Right lobe of liver (tissue), 6 donors: ENCODE measurements around the gene TMEM38B. TPM values are rescaled to one million over a fixed set of nuclear protein-coding genes. Genes with fewer than 3 reads are reported as not detected.
"Not testable (repeated sequence)": the region's sequence is repeated elsewhere in the genome, so short reads cannot be mapped to it uniquely, and the experiment has no call there.

ENCODE experiments used
- ATAC-seq, 4 donors: fragments of 200-7000 bp; cut with Tn5 transposase; one replicate each; pipeline ENCODE4 v1.9.1; 2020; ENCODE audit warnings: mild to moderate bottlenecking in 4 of 4, moderate library complexity in 4 of 4
- DNase-seq, 3 donors: peaks; one replicate each; pipeline ENCODE4 v3.0.0-alpha.2; 2020
- H3K27ac ChIP-seq, 3 donors: fragments of 200-600 bp; one replicate each; pipeline ENCODE4 v1.8.0; 2022
- H3K27me3 ChIP-seq, 2 donors: fragments of 200-600 bp; one replicate each; pipeline ENCODE4 v1.8.0; 2022
- H3K36me3 ChIP-seq, 4 donors: fragments of 200-600 bp; sonication (generic) in 1 of 4; one replicate each; pipeline versions ENCODE4 v1.5.1 to v1.8.0; 2017 to 2022; ENCODE audit warnings: control low read depth in 1 of 4
- H3K4me1 ChIP-seq, 4 donors: fragments of 200-600 bp; sonication (generic) in 1 of 4; one replicate each; pipeline versions ENCODE4 v1.5.1 to v1.8.0; 2017 to 2022; ENCODE audit warnings: control low read depth in 1 of 4
- H3K4me3 ChIP-seq, 3 donors: fragments of 200-600 bp; one replicate each; pipeline ENCODE4 v1.8.0; 2022
- H3K9me3 ChIP-seq, 4 donors: fragments of 200-600 bp; sonication (generic) in 1 of 4; one replicate each; pipeline versions ENCODE4 v1.5.1 to v1.8.0; 2017 to 2022; ENCODE audit warnings: control low read depth in 1 of 4
- POLR2A ChIP-seq: fragments of 450-650 bp; IDR thresholded peaks from one replicate; pipeline ENCODE4 v1.6.1; 2017; ENCODE audit warnings: antibody characterized with exemption, mild to moderate bottlenecking
- WGBS: methylation state at CpG from one replicate; pipeline ENCODE4 v1.1.6; 2018; ENCODE audit warnings: low coverage, low lambda C conversion rate; ENCODE audit not compliant: insufficient coverage; ENCODE audit errors: missing lambda C conversion rate; 5-methylcytosine and 5-hydroxymethylcytosine counted together
- intact Hi-C, 2 donors: fragments of 100-400 bp; cut with DNase I; formaldehyde crosslinking; loops; one replicate each; pipeline versions ENCODE4 v1.11.2 to v1.14.1; 2022
- total RNA-seq, 6 experiments: library from RNA; depleted of rRNA in 2 of 6; stranded (reverse); fragments of >200 nt in 2 of 6; fragmentation: NEBNext Ultra II Directional in 3 of 6; extraction: Animal tissue kit (Norgen Biotek cat#: 25700) in 3 of 6; gene quantifications; one replicate each; pipeline versions ENCODE4 v1.1.0 to v1.2.4, GENCODE V29; 2016 to 2023
- TF ChIP-seq, protein P1 (sequence below), 4 donors: fragments of 200-600 bp in 3 of 4; fragments of 450-650 bp in 1 of 4; IDR thresholded peaks; one replicate each; pipeline versions ENCODE4 v1.5.1 to v1.8.0; 2016 to 2022; ENCODE audit warnings: antibody characterized with exemption in 4 of 4, mild to moderate bottlenecking in 2 of 4
- donor health status: DM: no; HTN: yes; CAD: no.
- donor health status: DM: no; HTN: no; CAD: no.
- donor health status: DM: no; HTN: no; CAD: no.
- donor health status: DM: no; HTN: yes; CAD: no.
- donor health status: DM: no; HTN: yes; CAD: no.

Gene TMEM38B
- total RNA-seq, 6 experiments from 2014 or later, result 9.5 to 16.9 (median 11.9) TPM

DNA sequence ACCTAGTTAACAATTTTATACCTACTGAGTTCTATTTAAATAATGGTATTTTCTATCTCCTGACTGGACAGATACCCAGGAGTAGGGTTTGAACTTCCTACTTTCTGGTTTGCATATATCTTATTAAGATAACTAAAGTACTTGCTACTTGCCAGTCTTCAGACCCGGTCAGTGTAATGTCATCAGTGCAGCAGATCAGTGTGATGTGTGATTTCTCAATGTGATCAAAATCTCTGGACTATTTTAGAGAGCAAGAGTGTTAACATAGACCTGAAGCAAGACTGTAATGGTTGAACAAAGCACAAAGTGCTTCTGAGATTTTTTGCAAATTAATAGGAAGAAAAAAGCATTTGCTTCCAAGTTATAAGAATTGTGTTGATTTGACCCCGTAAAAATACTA lies 6.8 kb downstream of the TMEM38B start:
- no peaks in the 10 kb centered on the region for H3K9me3 ChIP-seq
- H3K27me3 ChIP-seq, result no peaks in the 10 kb centered on the region
- DNase-seq (no peak), ATAC-seq (peak in 2 of 4 donors; percentile 45 to 46)
- H3K27ac ChIP-seq, result no peak overlapping the region
- WGBS, result 60% methylated on average over 2 of the region's 2 CpGs
- H3K36me3 ChIP-seq, result no peaks in the 10 kb centered on the region
- no peaks in the 10 kb centered on the region for H3K4me1 ChIP-seq
- intact Hi-C loops, result no loop called here
- no peak overlapping the region for H3K4me3 ChIP-seq
- TF ChIP-seq POLR2A, result no peak
- TF ChIP-seq, protein P1, sequence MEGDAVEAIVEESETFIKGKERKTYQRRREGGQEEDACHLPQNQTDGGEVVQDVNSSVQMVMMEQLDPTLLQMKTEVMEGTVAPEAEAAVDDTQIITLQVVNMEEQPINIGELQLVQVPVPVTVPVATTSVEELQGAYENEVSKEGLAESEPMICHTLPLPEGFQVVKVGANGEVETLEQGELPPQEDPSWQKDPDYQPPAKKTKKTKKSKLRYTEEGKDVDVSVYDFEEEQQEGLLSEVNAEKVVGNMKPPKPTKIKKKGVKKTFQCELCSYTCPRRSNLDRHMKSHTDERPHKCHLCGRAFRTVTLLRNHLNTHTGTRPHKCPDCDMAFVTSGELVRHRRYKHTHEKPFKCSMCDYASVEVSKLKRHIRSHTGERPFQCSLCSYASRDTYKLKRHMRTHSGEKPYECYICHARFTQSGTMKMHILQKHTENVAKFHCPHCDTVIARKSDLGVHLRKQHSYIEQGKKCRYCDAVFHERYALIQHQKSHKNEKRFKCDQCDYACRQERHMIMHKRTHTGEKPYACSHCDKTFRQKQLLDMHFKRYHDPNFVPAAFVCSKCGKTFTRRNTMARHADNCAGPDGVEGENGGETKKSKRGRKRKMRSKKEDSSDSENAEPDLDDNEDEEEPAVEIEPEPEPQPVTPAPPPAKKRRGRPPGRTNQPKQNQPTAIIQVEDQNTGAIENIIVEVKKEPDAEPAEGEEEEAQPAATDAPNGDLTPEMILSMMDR (IDR thresholded peaks at IDR 0.05), result no peak

DNA sequence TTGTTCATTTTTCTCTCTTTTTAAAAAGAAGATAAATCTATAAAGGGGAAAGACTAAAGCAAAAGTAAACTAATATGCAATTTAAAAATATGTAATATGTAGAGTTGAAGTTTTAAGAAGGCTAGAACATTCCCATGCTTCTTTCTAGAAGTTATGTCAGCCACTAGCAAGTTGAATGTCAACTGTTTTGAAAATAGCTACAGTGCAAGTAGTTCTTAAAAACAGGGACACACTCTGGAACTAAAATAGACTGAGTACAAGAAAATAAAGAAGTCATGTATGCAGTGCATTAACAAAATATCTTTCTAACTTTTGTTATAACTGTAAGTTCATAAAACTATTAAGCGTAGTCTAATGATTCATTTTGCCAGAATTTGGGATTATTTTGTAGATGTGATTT lies 7.9 kb downstream of the TMEM38B start:
- Histone ChIP-seq H3K9me3 (no peaks in the 10 kb centered on the region), H3K4me3 (no peak overlapping the region), H3K27ac (no peak overlapping the region), H3K36me3 (no peaks in the 10 kb centered on the region), H3K4me1 (no peaks in the 10 kb centered on the region), H3K27me3 (no peaks in the 10 kb centered on the region)
- DNase-seq, result no peak
- intact Hi-C loops, result no loop called here
- no peak for ATAC-seq
- no peak for TF ChIP-seq POLR2A
- TF ChIP-seq, protein P1 (IDR thresholded peaks at IDR 0.05), result no peak
- 30% methylated on average over 1 of the region's 1 CpG for WGBS

DNA sequence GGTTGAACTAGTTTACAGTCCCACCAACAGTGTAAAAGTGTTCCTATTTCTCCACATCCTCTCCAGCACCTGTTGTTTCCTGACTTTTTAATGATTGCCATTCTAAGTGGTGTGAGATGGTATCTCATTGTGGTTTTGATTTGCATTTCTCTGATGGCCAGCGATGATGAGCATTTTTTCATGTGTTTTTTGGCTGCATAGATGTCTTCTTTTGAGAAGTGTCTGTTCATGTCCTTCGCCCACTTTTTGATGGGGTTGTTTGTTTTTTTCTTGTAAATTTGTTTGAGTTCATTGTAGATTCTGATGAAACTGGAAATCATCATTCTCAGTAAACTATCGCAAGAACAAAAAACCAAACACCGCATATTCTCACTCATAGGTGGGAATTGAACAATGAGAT lies 9.3 kb downstream of the TMEM38B start:
- WGBS, result 91% methylated on average over 4 of the region's 4 CpGs
- H3K27me3 ChIP-seq, H3K4me1 ChIP-seq, DNase-seq, intact Hi-C loops, H3K27ac ChIP-seq, H3K36me3 ChIP-seq, H3K4me3 ChIP-seq, ATAC-seq, H3K9me3 ChIP-seq: not testable (repeated sequence)

DNA sequence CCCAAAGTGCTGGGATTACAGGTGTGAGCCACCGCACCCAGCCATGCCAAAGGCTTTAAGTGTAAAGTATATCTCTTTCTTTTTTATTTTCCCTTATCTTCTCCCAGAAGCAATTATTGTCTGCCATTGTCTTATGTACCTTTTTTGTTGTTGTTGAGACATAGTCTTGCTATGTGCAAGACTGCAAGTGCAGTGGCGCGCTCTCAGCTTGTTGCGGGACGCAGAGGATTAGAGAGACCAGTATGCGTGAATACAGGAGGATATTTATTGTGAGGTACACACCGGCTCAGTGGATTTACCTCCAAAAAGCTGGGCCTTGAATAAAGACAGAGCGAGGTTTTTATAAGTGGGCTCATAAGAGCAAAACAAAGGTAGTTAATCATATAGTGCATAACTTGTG lies 11.8 kb downstream of the TMEM38B start:
- Histone ChIP-seq H3K4me3 (no peak overlapping the region), H3K27ac (no peak overlapping the region), H3K4me1 (no peaks in the 10 kb centered on the region), H3K27me3 (no peaks in the 10 kb centered on the region), H3K9me3 (no peaks in the 10 kb centered on the region), H3K36me3 (no peaks in the 10 kb centered on the region)
- ATAC-seq (no peak), DNase-seq (no peak)
- 97% methylated on average over 7 of the region's 8 CpGs for WGBS
- intact Hi-C loops, result no loop called here
- TF ChIP-seq, protein P1 (IDR thresholded peaks at IDR 0.05), result no peak
- TF ChIP-seq POLR2A, result no peak

DNA sequence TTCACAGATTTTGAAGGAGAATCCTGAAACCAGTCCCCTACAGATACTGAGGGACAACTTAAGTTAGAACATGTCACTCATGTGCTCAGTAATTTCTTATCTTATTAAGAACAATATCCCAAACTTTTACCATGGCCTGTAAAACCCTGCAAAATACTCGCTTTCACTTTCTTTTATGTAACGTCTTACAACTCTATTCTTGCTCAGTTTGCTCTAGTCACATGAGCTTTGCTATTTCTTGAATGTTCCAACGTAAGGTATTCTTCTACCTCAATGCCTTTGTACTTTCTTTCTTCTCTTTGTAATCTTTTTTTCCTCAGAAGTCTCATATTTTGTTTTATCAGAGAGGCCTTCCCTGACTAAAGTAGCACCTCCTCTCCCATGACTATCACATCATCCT lies 14.1 kb downstream of the TMEM38B start:
- Histone ChIP-seq H3K27ac (no peak overlapping the region), H3K9me3 (no peaks in the 10 kb centered on the region), H3K27me3 (no peaks in the 10 kb centered on the region), H3K4me3 (no peak overlapping the region), H3K36me3 (no peaks in the 10 kb centered on the region), H3K4me1 (no peaks in the 10 kb centered on the region)
- no peak for TF ChIP-seq POLR2A
- TF ChIP-seq, protein P1 (IDR thresholded peaks at IDR 0.05), result no peak
- DNase-seq (no peak), ATAC-seq (peak in 1 of 4 donors; percentile 23)
- WGBS, result 35% methylated on average over 3 of the region's 3 CpGs
- intact Hi-C loops, result no loop called here
